ENCODE data around the gene MAN2C1.

Gene MAN2C1

GRCh38 chr15:75360856-75361255, 7.6 kb downstream of the MAN2C1 start:
- TF ChIP-seq CTCF (IDR thresholded peaks at IDR 0.05) (no peak), ZFX (IDR thresholded peaks at IDR 0.05; ENCODE audit: borderline replicate concordance) (no peak)
- no peak overlapping the region for H3K27ac ChIP-seq

- H3K27ac ChIP-seq: no peak overlapping the region
- TF ChIP-seq ZFX (IDR thresholded peaks at IDR 0.05; ENCODE audit: borderline replicate concordance) (no peak), CTCF (IDR thresholded peaks at IDR 0.05) (no peak)
These were observed 8.0 kb downstream of the MAN2C1 start for GRCh38 chr15:75360391-75360790.

- TF ChIP-seq ZFX (IDR thresholded peaks at IDR 0.05; ENCODE audit: borderline replicate concordance) (no peak), CTCF (IDR thresholded peaks at IDR 0.05) (no peak)
- no peak overlapping the region for H3K27ac ChIP-seq
These were observed 8.7 kb downstream of the MAN2C1 start for GRCh38 chr15:75359537-75360250.

GRCh38 chr15:75358771-75359536, 9.5 kb downstream of the MAN2C1 start:
- no peak for TF ChIP-seq ZFX (IDR thresholded peaks at IDR 0.05; ENCODE audit: borderline replicate concordance)
- no peak for TF ChIP-seq CTCF (IDR thresholded peaks at IDR 0.05)
- no peak overlapping the region for H3K27ac ChIP-seq

GRCh38 chr15:75357976-75358673, 10.3 kb downstream of the MAN2C1 start:
- TF ChIP-seq ZFX (IDR thresholded peaks at IDR 0.05; ENCODE audit: borderline replicate concordance) (no peak), CTCF (IDR thresholded peaks at IDR 0.05) (no peak)
- no peak overlapping the region for H3K27ac ChIP-seq

- H3K27ac ChIP-seq: no peak overlapping the region
- TF ChIP-seq ZFX (IDR thresholded peaks at IDR 0.05; ENCODE audit: borderline replicate concordance): no peak
These were observed 11.9 kb downstream of the MAN2C1 start for GRCh38 chr15:75356517-75356916.

GRCh38 chr15:75356006-75356405, 12.4 kb downstream of the MAN2C1 start:
- TF ChIP-seq CTCF (IDR thresholded peaks at IDR 0.05) (no peak), ZFX (IDR thresholded peaks at IDR 0.05; ENCODE audit: borderline replicate concordance) (no peak)
- H3K27ac ChIP-seq: no peak overlapping the region
